DND-41 (cell line): ENCODE measurements around the gene PHOSPHO1.

ENCODE experiments used
- ATAC-seq: fragments of 200-7000 bp; cut with Tn5 transposase; 3 replicates; pipeline ENCODE4 v1.9.1; 2021; ENCODE audit warnings: low read depth; ENCODE audit not compliant: insufficient read depth
- DNase-seq: peaks from one replicate; pipeline ENCODE4 v3.0.0-alpha.2; 2020
- H2AFZ ChIP-seq: 2 replicates; pipeline ENCODE4 v1.6.0; 2012; ENCODE audit warnings: low read depth, low read length
- H3K27ac ChIP-seq: 2 replicates; pipeline ENCODE4 v1.5.1; 2012; ENCODE audit warnings: low read length, inconsistent platforms
- H3K27me3 ChIP-seq: fragments of 200-600 bp; sonication (generic); 2 replicates; pipeline ENCODE4 v1.6.0; 2012; ENCODE audit warnings: low read length, mild to moderate bottlenecking, inconsistent platforms; ENCODE audit not compliant: insufficient read depth, poor library complexity
- H3K36me3 ChIP-seq: 2 replicates; pipeline ENCODE4 v1.5.1; 2012; ENCODE audit warnings: low read length, inconsistent platforms; ENCODE audit not compliant: insufficient read depth
- H3K4me1 ChIP-seq: 2 replicates; pipeline ENCODE4 v1.5.1; 2012; ENCODE audit warnings: mild to moderate bottlenecking, low read length; ENCODE audit not compliant: insufficient read depth
- H3K4me2 ChIP-seq: 2 replicates; pipeline ENCODE4 v1.6.0; 2012; ENCODE audit warnings: mild to moderate bottlenecking, moderate library complexity, low read length, inconsistent platforms; ENCODE audit not compliant: insufficient read depth
- H3K4me3 ChIP-seq, 2 experiments: fragments of 200-600 bp in 1 of 2; shearing (Covaris generic) in 1 of 2; 2 replicates each; pipeline ENCODE4 v1.5.1; 2012 to 2016; ENCODE audit warnings: inconsistent platforms in 2 of 2, low read length in 2 of 2, mild to moderate bottlenecking in 2 of 2, low read depth in 1 of 2, moderate library complexity in 1 of 2
- H3K79me2 ChIP-seq: 2 replicates; pipeline ENCODE4 v1.6.0; 2012; ENCODE audit warnings: low read length, inconsistent platforms; ENCODE audit not compliant: insufficient read depth
- H3K9ac ChIP-seq: 2 replicates; pipeline ENCODE4 v1.6.0; 2012; ENCODE audit warnings: low read depth, mild to moderate bottlenecking, inconsistent platforms, low read length, moderate library complexity
- H3K9me3 ChIP-seq: 2 replicates; pipeline ENCODE4 v1.5.1; 2012; ENCODE audit warnings: low read length, moderate library complexity, mild to moderate bottlenecking, inconsistent platforms; ENCODE audit not compliant: insufficient read depth, severe bottlenecking
- H4K20me1 ChIP-seq: 2 replicates; pipeline ENCODE4 v1.6.0; 2012; ENCODE audit warnings: low read length; ENCODE audit not compliant: insufficient read depth
- EZH2 ChIP-seq: IDR thresholded peaks from 3 replicates; pipeline ENCODE4 v1.6.1; 2012; ENCODE audit warnings: borderline replicate concordance, low read depth, mild to moderate bottlenecking, moderate library complexity, low read length, inconsistent platforms; ENCODE audit not compliant: severe bottlenecking
- TF ChIP-seq, protein P1 (sequence below): IDR thresholded peaks from 2 replicates; pipeline ENCODE4 v1.5.1; 2012; ENCODE audit warnings: borderline replicate concordance, low read length, moderate library complexity, mild to moderate bottlenecking; ENCODE audit not compliant: poor library complexity, severe bottlenecking; ENCODE audit errors: extremely low read depth

PHOSPHO1 gene

DNA sequence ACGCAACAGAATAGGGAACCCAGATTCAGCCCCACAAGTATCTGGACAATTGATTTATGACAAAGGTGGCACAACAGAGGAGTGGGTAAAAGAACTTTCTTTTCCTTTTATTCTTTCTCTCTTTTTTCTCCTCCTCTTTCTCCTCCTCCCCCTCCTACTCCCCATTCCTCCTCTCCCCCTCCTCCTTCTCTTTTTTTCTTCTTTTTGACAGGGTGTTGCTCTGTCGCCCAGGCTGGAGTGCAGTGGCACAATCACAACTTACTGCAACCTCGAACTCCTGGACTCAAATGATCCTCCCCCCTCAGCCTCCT, 36.3 kb downstream of the PHOSPHO1 start:
- H3K27ac ChIP-seq = no peak overlapping the region
- H3K9ac ChIP-seq = no peak overlapping the region
- H3K27me3 ChIP-seq = no peaks in the 10 kb centered on the region
- no peaks in the 10 kb centered on the region for H3K79me2 ChIP-seq
- ATAC-seq (no peak), DNase-seq (no peak)
- no peak overlapping the region for H3K4me2 ChIP-seq
- no peaks in the 10 kb centered on the region for H4K20me1 ChIP-seq
- H3K4me1 ChIP-seq = peaks cover 24% of the 10 kb centered on the region
- no peak overlapping the region for H3K4me3 ChIP-seq
- no peaks in the 10 kb centered on the region for H3K9me3 ChIP-seq
- no peak overlapping the region for H2AFZ ChIP-seq
- no peak for TF ChIP-seq EZH2
- TF ChIP-seq, protein P1, sequence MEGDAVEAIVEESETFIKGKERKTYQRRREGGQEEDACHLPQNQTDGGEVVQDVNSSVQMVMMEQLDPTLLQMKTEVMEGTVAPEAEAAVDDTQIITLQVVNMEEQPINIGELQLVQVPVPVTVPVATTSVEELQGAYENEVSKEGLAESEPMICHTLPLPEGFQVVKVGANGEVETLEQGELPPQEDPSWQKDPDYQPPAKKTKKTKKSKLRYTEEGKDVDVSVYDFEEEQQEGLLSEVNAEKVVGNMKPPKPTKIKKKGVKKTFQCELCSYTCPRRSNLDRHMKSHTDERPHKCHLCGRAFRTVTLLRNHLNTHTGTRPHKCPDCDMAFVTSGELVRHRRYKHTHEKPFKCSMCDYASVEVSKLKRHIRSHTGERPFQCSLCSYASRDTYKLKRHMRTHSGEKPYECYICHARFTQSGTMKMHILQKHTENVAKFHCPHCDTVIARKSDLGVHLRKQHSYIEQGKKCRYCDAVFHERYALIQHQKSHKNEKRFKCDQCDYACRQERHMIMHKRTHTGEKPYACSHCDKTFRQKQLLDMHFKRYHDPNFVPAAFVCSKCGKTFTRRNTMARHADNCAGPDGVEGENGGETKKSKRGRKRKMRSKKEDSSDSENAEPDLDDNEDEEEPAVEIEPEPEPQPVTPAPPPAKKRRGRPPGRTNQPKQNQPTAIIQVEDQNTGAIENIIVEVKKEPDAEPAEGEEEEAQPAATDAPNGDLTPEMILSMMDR = no peak
- no peaks in the 10 kb centered on the region for H3K36me3 ChIP-seq

DNA sequence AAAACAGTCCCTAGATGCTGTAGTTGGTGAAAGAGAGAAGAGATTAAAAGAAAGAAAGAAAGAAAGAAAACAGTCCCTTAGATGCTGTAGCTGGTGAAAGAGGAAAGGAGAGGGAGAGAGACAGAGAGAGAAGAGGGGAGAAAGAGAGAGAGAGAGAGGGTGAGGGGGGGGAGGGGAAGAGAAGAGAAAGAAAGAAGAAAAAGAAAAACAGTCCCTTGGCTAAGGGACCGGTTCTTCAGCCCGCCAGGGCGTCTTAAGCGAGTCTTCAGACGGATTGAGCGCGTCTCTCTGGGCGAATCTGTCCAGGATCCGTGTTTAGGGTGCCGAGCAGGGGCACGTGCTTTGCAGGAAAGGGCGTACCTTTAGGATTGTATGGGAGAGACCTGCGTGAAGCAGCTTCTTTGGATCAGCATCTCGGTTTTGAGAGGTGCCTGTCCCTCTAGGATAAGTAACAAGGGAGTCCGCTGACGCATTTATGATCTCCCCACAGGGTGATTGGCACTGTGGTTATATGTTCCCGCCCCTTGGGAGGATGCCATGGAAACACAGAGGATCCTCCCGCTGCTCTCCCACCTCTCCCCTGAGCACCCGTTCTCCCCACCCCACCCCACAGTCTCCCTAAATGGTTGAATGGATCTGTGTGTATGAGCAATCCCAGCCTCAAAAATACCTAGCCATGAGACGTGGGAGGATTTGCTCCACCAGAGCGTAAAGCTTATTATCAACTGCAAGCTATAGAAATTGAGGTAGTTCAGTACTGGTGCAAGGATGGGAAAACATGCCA, 36.9 kb downstream of the PHOSPHO1 start:
- no peaks in the 10 kb centered on the region for H3K36me3 ChIP-seq
- no peaks in the 10 kb centered on the region for H3K79me2 ChIP-seq
- no peaks in the 10 kb centered on the region for H4K20me1 ChIP-seq
- peak overlapping the region; percentile 85; the same call in 1 of the 2 replicates for H2AFZ ChIP-seq
- DNase-seq (no peak), ATAC-seq (no peak)
- no peaks in the 10 kb centered on the region for H3K27me3 ChIP-seq
- peak overlapping the region; percentile 28 to 70; a peak in 3 of 4 replicates for H3K4me3 ChIP-seq
- peak overlapping the region; percentile 95 for H3K9ac ChIP-seq
- no peaks in the 10 kb centered on the region for H3K9me3 ChIP-seq
- H3K4me1 ChIP-seq = peaks cover 24% of the 10 kb centered on the region
- H3K27ac ChIP-seq = no peak overlapping the region
- TF ChIP-seq, protein P1 = no peak
- TF ChIP-seq EZH2 = no peak
- peak overlapping the region; percentile 68 for H3K4me2 ChIP-seq

DNA sequence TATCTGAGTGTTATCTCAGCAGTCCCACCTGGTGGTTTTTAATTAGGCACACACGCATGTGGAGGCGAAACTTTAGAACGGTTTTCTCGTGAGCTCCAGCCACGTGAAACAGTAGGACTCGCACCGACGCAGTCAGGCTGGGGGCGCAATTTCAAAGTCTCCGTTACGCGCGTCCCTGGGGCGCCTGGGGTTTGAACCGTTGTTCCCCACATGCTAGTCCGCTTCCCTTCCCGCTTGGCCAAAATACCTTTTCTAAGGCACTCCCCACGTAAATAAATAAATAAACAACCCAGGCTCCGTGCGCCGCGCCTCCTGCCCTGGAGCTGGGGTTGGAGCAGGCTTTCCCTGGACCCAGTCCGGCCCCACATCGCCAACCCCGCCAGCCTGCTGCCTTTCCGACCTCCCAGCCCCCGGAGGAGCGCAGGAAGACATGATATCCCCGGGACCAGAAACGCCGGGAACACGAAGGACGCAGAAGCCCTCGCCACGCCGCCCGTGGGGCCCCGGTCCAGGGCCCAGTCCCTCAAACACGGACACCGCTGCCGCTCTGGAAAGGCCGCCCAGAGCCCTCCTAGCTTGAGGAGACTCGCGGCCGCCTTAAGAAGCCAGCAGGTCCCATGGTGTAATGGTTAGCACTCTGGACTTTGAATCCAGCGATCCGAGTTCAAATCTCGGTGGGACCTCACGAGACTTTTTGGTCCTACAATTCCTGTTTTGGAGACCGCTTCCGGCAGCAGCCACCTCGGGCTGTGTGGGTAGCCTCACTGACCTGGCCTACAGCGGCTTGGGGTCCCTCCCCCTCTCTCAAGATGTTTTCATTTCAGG, 38.5 kb downstream of the PHOSPHO1 start:
- Histone ChIP-seq H4K20me1 (no peaks in the 10 kb centered on the region), H3K27me3 (no peaks in the 10 kb centered on the region), H3K27ac (peak overlapping the region; percentile 96), H3K4me3 (peak overlapping the region; percentile 42 to 70), H3K36me3 (no peaks in the 10 kb centered on the region), H2AFZ (peak overlapping the region; percentile 88), H3K9me3 (no peaks in the 10 kb centered on the region), H3K79me2 (no peaks in the 10 kb centered on the region), H3K4me2 (peak overlapping the region; percentile 68), H3K9ac (peak overlapping the region; percentile 95), H3K4me1 (peaks cover 24% of the 10 kb centered on the region)
- ATAC-seq (peak; percentile 52), DNase-seq (peak; percentile 88)
- TF ChIP-seq, protein P1 = peak; percentile 58
- no peak for TF ChIP-seq EZH2
